Ishikawa (cell line): ENCODE results near the gene FEV.

Source experiments
- CEBPB ChIP-seq: IDR thresholded peaks from 2 replicates; pipeline ENCODE4 v1.6.1; 2012
- CREB1 ChIP-seq: IDR thresholded peaks from 2 replicates; pipeline ENCODE4 v1.6.1; 2012; ENCODE audit warnings: low read depth
- EP300 ChIP-seq: IDR thresholded peaks from 2 replicates; pipeline ENCODE4 v1.6.1; 2012; ENCODE audit warnings: borderline replicate concordance
- FOXM1 ChIP-seq: IDR thresholded peaks from 2 replicates; pipeline ENCODE4 v1.6.1; 2012; ENCODE audit warnings: low read depth, borderline replicate concordance
- MAX ChIP-seq: IDR thresholded peaks from 2 replicates; pipeline ENCODE4 v1.6.1; 2012
- NFIC ChIP-seq: IDR thresholded peaks from 2 replicates; pipeline ENCODE4 v1.6.1; 2012
- RAD21 ChIP-seq: IDR thresholded peaks from 2 replicates; pipeline ENCODE4 v1.6.1; 2012; ENCODE audit warnings: low read depth
- REST ChIP-seq: IDR thresholded peaks from 2 replicates; pipeline ENCODE4 v1.6.1; 2012; ENCODE audit warnings: low read depth, mild to moderate bottlenecking
- USF1 ChIP-seq: IDR thresholded peaks from 2 replicates; pipeline ENCODE4 v1.6.1; 2012
- YY1 ChIP-seq: IDR thresholded peaks from 2 replicates; pipeline ENCODE4 v1.6.1; 2012; ENCODE audit warnings: low read depth

GRCh38 chr2:218998414-218999002 is 13.5 kb upstream of the FEV start:
- TF ChIP-seq USF1 (no peak), CEBPB (no peak), YY1 (no peak), RAD21 (no peak), MAX (no peak), NFIC (no peak), EP300 (no peak), REST (no peak), CREB1 (no peak), FOXM1 (no peak)
